DOHH2 (cell line): ENCODE data around the gene MACROD1.

Source experiments
- H3F3A ChIP-seq: fragments of 200-600 bp; sonication (generic), shearing (Covaris generic); 2 replicates; pipeline ENCODE4 v1.6.0; 2016; ENCODE audit warnings: antibody characterized with exemption, mild to moderate bottlenecking; ENCODE audit not compliant: control insufficient read depth, insufficient read depth
- H3K27ac ChIP-seq: fragments of 200-600 bp; sonication (generic); 2 replicates; pipeline ENCODE4 v1.5.1; 2014; ENCODE audit warnings: low read depth, mild to moderate bottlenecking, low read length, moderate library complexity
- H3K27me3 ChIP-seq: fragments of 200-600 bp; sonication (generic); 2 replicates; pipeline ENCODE4 v1.6.1; 2014; ENCODE audit warnings: mild to moderate bottlenecking, low read length, mixed read lengths; ENCODE audit not compliant: control insufficient read depth
- H3K36me3 ChIP-seq: fragments of 200-600 bp; sonication (generic); 2 replicates; pipeline ENCODE4 v1.6.1; 2014; ENCODE audit warnings: mild to moderate bottlenecking, low read length, moderate library complexity, mixed read lengths; ENCODE audit not compliant: control insufficient read depth
- H3K4me1 ChIP-seq: fragments of 200-600 bp; sonication (generic); 2 replicates; pipeline ENCODE4 v1.6.1; 2014; ENCODE audit warnings: mild to moderate bottlenecking, low read length, mixed read lengths; ENCODE audit not compliant: control insufficient read depth
- H3K4me2 ChIP-seq: fragments of 200-600 bp; sonication (generic); 2 replicates; pipeline ENCODE4 v1.6.0; 2014; ENCODE audit warnings: mild to moderate bottlenecking, low read length, moderate library complexity
- H3K4me3 ChIP-seq: fragments of 200-600 bp; sonication (generic); 2 replicates; pipeline ENCODE4 v1.5.1; 2014; ENCODE audit warnings: mild to moderate bottlenecking, low read length, mixed read lengths
- H3K79me2 ChIP-seq: fragments of 200-600 bp; sonication (generic); 2 replicates; pipeline ENCODE4 v1.6.1; 2014; ENCODE audit warnings: mild to moderate bottlenecking, low read length, mixed read lengths; ENCODE audit not compliant: control insufficient read depth
- H3K9me2 ChIP-seq: fragments of 200-600 bp; sonication (generic); replicated peaks from 2 replicates; pipeline ENCODE4 v1.6.1; 2014; ENCODE audit warnings: mild to moderate bottlenecking, low read length, mixed read lengths; ENCODE audit not compliant: control insufficient read depth
- H3K9me3 ChIP-seq: fragments of 200-600 bp; sonication (generic); 2 replicates; pipeline ENCODE4 v1.6.1; 2014; ENCODE audit warnings: antibody characterized with exemption, low read length, mixed read lengths; ENCODE audit not compliant: control insufficient read depth, insufficient read depth
- H4K20me1 ChIP-seq: fragments of 200-600 bp; sonication (generic); 2 replicates; pipeline ENCODE4 v1.6.0; 2014; ENCODE audit warnings: low read depth, mild to moderate bottlenecking, antibody characterized with exemption, low read length, moderate library complexity; ENCODE audit not compliant: control insufficient read depth, insufficient read depth
- EZH2phosphoT487 ChIP-seq: fragments of 200-600 bp; sonication (generic); IDR thresholded peaks from 2 replicates; pipeline ENCODE4 v1.6.1; 2017; ENCODE audit warnings: borderline replicate concordance, mild to moderate bottlenecking, antibody characterized with exemption, low read length, moderate library complexity, mixed read lengths
- TF ChIP-seq, protein P1 (sequence below): fragments of 200-600 bp; sonication (generic); IDR thresholded peaks from one replicate; pipeline ENCODE4 v1.5.1; 2014; ENCODE audit warnings: antibody characterized with exemption, mild to moderate bottlenecking, low read depth, low read length; ENCODE audit not compliant: poor library complexity, severe bottlenecking

Gene MACROD1

GRCh38 chr11:64004590-64004984 is 161.3 kb downstream of the MACROD1 start:
- H3K9me2 ChIP-seq, result no peaks in the 10 kb centered on the region
- H4K20me1 ChIP-seq, result 0 out of 2 replicates have a peak, but pooled peaks cover 4% of the 10 kb centered on the region
- H3K79me2 ChIP-seq, result no peaks in the 10 kb centered on the region
- no peak overlapping the region for H3K4me3 ChIP-seq
- no peak overlapping the region for H3K4me2 ChIP-seq
- TF ChIP-seq, protein P1, sequence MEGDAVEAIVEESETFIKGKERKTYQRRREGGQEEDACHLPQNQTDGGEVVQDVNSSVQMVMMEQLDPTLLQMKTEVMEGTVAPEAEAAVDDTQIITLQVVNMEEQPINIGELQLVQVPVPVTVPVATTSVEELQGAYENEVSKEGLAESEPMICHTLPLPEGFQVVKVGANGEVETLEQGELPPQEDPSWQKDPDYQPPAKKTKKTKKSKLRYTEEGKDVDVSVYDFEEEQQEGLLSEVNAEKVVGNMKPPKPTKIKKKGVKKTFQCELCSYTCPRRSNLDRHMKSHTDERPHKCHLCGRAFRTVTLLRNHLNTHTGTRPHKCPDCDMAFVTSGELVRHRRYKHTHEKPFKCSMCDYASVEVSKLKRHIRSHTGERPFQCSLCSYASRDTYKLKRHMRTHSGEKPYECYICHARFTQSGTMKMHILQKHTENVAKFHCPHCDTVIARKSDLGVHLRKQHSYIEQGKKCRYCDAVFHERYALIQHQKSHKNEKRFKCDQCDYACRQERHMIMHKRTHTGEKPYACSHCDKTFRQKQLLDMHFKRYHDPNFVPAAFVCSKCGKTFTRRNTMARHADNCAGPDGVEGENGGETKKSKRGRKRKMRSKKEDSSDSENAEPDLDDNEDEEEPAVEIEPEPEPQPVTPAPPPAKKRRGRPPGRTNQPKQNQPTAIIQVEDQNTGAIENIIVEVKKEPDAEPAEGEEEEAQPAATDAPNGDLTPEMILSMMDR, result no peak
- no peak for TF ChIP-seq EZH2phosphoT487
- no peaks in the 10 kb centered on the region for H3K9me3 ChIP-seq
- no peaks in the 10 kb centered on the region for H3F3A ChIP-seq
- H3K27ac ChIP-seq, result no peak overlapping the region
- H3K36me3 ChIP-seq, result no peaks in the 10 kb centered on the region
- peaks cover 21% of the 10 kb centered on the region for H3K4me1 ChIP-seq
- peaks cover 12% of the 10 kb centered on the region for H3K27me3 ChIP-seq

DNA sequence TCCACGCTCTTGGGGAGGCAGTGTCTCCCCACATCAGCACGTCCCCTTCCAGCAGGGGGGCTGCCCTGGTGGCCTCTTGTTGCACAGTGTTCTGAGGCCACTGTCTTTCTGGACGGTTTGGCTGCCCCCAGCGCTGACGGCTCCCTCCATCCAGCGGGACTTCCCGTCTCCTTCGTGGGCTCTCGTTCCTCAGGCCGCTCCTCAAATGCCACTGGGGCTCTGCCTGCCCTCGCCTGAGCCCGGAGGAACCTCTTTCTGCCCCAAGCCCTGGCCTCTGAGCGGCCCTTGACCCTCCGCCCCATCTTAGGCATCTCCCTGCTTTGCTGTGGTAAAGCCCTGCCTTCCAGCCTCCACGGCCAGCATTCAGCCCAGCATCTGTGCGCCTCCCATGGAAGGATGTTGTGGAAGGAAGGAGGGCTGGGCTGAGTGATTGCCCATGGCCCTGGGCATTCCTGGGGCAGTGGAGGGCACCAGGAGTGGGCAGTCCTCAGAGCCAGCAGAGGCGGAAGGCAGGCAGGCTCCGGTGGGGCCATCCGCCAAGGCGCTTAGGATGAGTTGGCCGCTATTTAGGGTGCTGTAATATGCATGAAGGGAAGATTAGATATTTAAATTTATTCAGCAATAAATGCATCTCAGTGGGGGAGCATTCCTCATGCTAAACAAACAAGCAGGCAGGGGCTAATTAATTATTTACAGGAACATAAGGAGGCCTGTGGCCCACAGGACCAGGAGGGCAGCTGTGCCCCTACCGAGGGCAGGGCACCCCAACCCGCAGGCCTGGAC is 161.9 kb downstream of the MACROD1 start:
- Histone ChIP-seq H3K4me3 (no peak overlapping the region), H3K4me1 (peaks cover 27% of the 10 kb centered on the region)

GRCh38 chr11:64001484-64002420 is 164.2 kb downstream of the MACROD1 start:
- H3K4me3 ChIP-seq, result no peak overlapping the region
- H3K27ac ChIP-seq, result no peak overlapping the region
- TF ChIP-seq EZH2phosphoT487, result no peak
- TF ChIP-seq, protein P1, result no peak
- no peaks in the 10 kb centered on the region for H3K9me2 ChIP-seq
- no peaks in the 10 kb centered on the region for H3K9me3 ChIP-seq
- no peak overlapping the region; the same call in 1 of the 2 replicates for H3K4me2 ChIP-seq
- peaks cover 10% of the 10 kb centered on the region for H3K36me3 ChIP-seq
- H4K20me1 ChIP-seq, result 0 out of 2 replicates have a peak, but pooled peaks cover 4% of the 10 kb centered on the region
- H3K79me2 ChIP-seq, result no peaks in the 10 kb centered on the region
- H3K27me3 ChIP-seq, result peaks cover 6% of the 10 kb centered on the region
- no peaks in the 10 kb centered on the region for H3F3A ChIP-seq
- peaks cover 27% of the 10 kb centered on the region for H3K4me1 ChIP-seq

More for the DNA sequence above, 161.9 kb downstream of the MACROD1 start:
- H3K27ac ChIP-seq, result no peak overlapping the region
- no peaks in the 10 kb centered on the region for H3K9me2 ChIP-seq
- TF ChIP-seq, protein P1, result no peak
- no peak for TF ChIP-seq EZH2phosphoT487
- H3K36me3 ChIP-seq, result no peaks in the 10 kb centered on the region
- 0 out of 2 replicates have a peak, but pooled peaks cover 4% of the 10 kb centered on the region for H4K20me1 ChIP-seq
- no peaks in the 10 kb centered on the region for H3F3A ChIP-seq
- H3K4me2 ChIP-seq, result no peak overlapping the region
- peaks cover 12% of the 10 kb centered on the region for H3K27me3 ChIP-seq
- H3K79me2 ChIP-seq, result no peaks in the 10 kb centered on the region
- no peaks in the 10 kb centered on the region for H3K9me3 ChIP-seq
